ENCODE results near the gene PTPRG. TPM values are rescaled to one million over a fixed set of nuclear protein-coding genes. Genes with fewer than 3 reads are reported as not detected.

The PTPRG gene
- total RNA-seq, 2 donors from 2014 or later, result 23.9 to 31.6 TPM

DNA sequence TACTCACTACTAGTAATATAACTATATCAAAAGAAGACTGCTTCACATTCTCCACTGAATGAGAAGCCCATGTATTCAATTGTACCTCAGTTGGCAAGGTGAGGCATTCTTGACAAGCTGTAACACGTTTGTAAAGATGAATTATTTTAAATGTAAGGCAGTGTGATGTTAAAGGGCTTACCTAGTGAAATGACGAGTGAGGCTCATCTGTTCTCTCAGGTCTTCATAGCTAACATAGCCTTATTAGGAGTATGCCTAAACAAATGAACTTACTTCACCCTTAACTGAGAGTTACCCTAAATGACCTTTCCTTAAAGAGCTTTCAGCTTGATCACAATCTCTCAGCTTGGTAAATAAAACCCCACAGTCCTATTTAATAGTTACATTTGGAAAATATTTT, 684.7 kb downstream of the PTPRG start:
- no peak overlapping the region for H3K27ac ChIP-seq
- H3K4me1 ChIP-seq, result no peaks in the 10 kb centered on the region
- no peaks in the 10 kb centered on the region for H3K27me3 ChIP-seq
- 48 to 50% methylated on average over 2 of the region's 2 CpGs for WGBS, 2 donors
- DNase-seq (no peak), ATAC-seq (no peak)
- no peaks in the 10 kb centered on the region for H3K36me3 ChIP-seq (replicated peaks in 1 of 2; ENCODE audit: insufficient read depth in 1 of 2, low read depth in 2 of 2)
- H3K4me3 ChIP-seq, result no peak overlapping the region
- TF ChIP-seq POLR2A (IDR thresholded peaks at IDR 0.05) (no peak), CTCF (IDR thresholded peaks at IDR 0.05) (no peak)
- intact Hi-C loops (cut with DNase I), result no loop called here
- no peaks in the 10 kb centered on the region for H3K9me3 ChIP-seq

DNA sequence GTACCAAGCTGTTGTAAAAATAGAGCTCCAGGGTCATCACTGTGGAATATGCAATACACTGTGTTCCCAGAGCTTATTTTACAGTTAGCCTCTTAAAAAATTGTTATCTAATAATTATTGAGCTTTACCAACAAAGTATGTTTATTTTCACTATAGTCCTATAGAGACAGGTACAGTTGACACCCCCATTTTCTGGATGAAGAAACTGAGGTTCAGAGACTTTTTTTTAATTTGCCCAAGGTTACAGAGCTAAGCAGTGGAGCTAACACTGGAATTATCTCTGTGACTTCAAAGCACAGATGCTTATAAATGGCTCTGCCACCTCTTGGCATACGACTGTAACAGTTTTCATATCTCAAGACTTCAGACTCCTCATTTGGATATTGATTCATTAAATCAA, 685.6 kb downstream of the PTPRG start:
- no peak for DNase-seq
- H3K27ac ChIP-seq, result no peak overlapping the region
- TF ChIP-seq CTCF (IDR thresholded peaks at IDR 0.05) (no peak), POLR2A (IDR thresholded peaks at IDR 0.05) (no peak)
- intact Hi-C loops (cut with DNase I), result no loop called here
- H3K9me3 ChIP-seq, result no peaks in the 10 kb centered on the region
- H3K4me3 ChIP-seq, result no peak overlapping the region
- no peaks in the 10 kb centered on the region for H3K4me1 ChIP-seq
- WGBS, 2 donors, result 56 to 88% methylated on average over 1 of the region's 1 CpG
- no peaks in the 10 kb centered on the region for H3K36me3 ChIP-seq (replicated peaks in 1 of 2; ENCODE audit: insufficient read depth in 1 of 2, low read depth in 2 of 2)
- no peaks in the 10 kb centered on the region for H3K27me3 ChIP-seq
- ATAC-seq, result no peak

- DNase-seq, result no peak
- 90 to 93% methylated on average over 1 of the region's 1 CpG for WGBS, 2 donors
- no peaks in the 10 kb centered on the region for H3K4me1 ChIP-seq
- no peak overlapping the region for H3K4me3 ChIP-seq
- TF ChIP-seq POLR2A (IDR thresholded peaks at IDR 0.05) (no peak), CTCF (IDR thresholded peaks at IDR 0.05) (no peak)
- H3K36me3 ChIP-seq (replicated peaks in 1 of 2; ENCODE audit: insufficient read depth in 1 of 2, low read depth in 2 of 2), result no peaks in the 10 kb centered on the region
- H3K27me3 ChIP-seq, result no peaks in the 10 kb centered on the region
- H3K27ac ChIP-seq, result no peak overlapping the region
- H3K9me3 ChIP-seq, result no peaks in the 10 kb centered on the region
- no peak for ATAC-seq
- intact Hi-C loops (cut with DNase I), result no loop called here
These were observed 687.5 kb downstream of the PTPRG start for GRCh38 chr3:62248734-62249483.

- Histone ChIP-seq H3K27me3 (no peaks in the 10 kb centered on the region), H3K27ac (no peak overlapping the region), H3K36me3 (replicated peaks in 1 of 2; ENCODE audit: insufficient read depth in 1 of 2, low read depth in 2 of 2) (no peaks in the 10 kb centered on the region), H3K4me1 (no peaks in the 10 kb centered on the region), H3K4me3 (no peak overlapping the region), H3K9me3 (no peaks in the 10 kb centered on the region)
- no peak for ATAC-seq
- no peak for TF ChIP-seq POLR2A (IDR thresholded peaks at IDR 0.05)
- no peak for TF ChIP-seq CTCF (IDR thresholded peaks at IDR 0.05)
- intact Hi-C loops (cut with DNase I), result no loop called here
- 77 to 79% methylated on average over 1 of the region's 1 CpG for WGBS, 2 donors
- no peak for DNase-seq
These were observed 688.1 kb downstream of the PTPRG start for GRCh38 chr3:62249484-62249776.

- H3K27ac ChIP-seq, result no peak overlapping the region
- TF ChIP-seq POLR2A (IDR thresholded peaks at IDR 0.05), result no peak
- TF ChIP-seq CTCF (IDR thresholded peaks at IDR 0.05), result no peak
- no peaks in the 10 kb centered on the region for H3K9me3 ChIP-seq
- ATAC-seq, result no peak
- DNase-seq, result no peak
- 92 to 98% methylated on average over 2 of the region's 2 CpGs for WGBS, 2 donors
- no peaks in the 10 kb centered on the region for H3K27me3 ChIP-seq
- H3K36me3 ChIP-seq (replicated peaks in 1 of 2; ENCODE audit: insufficient read depth in 1 of 2, low read depth in 2 of 2), result no peaks in the 10 kb centered on the region
- no peaks in the 10 kb centered on the region for H3K4me1 ChIP-seq
- intact Hi-C loops (cut with DNase I), result no loop called here
- no peak overlapping the region for H3K4me3 ChIP-seq
These were observed 688.6 kb downstream of the PTPRG start for GRCh38 chr3:62249855-62250543.

All from body of pancreas (tissue), 4 donors.